HepG2 (cell line): Measurements from ENCODE around the gene HBQ1. TPM values are rescaled to one million over a fixed set of nuclear protein-coding genes. Genes with fewer than 3 reads are reported as not detected.

ENCODE experiments used
- ATF5 ChIP-seq: sonication (generic); formaldehyde crosslinking; IDR thresholded peaks from 2 replicates; pipeline ENCODE4 v1.4.0; 2020; ENCODE audit warnings: mild to moderate bottlenecking, low read depth, missing genetic modification reagents
- DPF2 ChIP-seq: sonication (generic); formaldehyde crosslinking; IDR thresholded peaks from 2 replicates; pipeline ENCODE4 v1.4.0; 2020; ENCODE audit warnings: mild to moderate bottlenecking, low read depth, missing genetic modification reagents, borderline replicate concordance
- GPBP1L1 ChIP-seq: sonication (generic); formaldehyde crosslinking; IDR thresholded peaks from 2 replicates; pipeline ENCODE4 v1.5.0; 2020; ENCODE audit warnings: mild to moderate bottlenecking, missing genetic modification reagents
- HDAC1 ChIP-seq: sonication (generic); formaldehyde crosslinking; IDR thresholded peaks from 2 replicates; pipeline ENCODE4 v1.5.1; 2020; ENCODE audit warnings: mild to moderate bottlenecking, missing genetic modification reagents
- HDAC6 ChIP-seq: fragments of 200-600 bp; sonication (generic); IDR thresholded peaks from 2 replicates; pipeline ENCODE4 v1.7.0; 2017; ENCODE audit warnings: mild to moderate bottlenecking, antibody characterized with exemption, low read length, low read depth
- HES4 ChIP-seq: sonication (generic); formaldehyde crosslinking; IDR thresholded peaks from 2 replicates; pipeline ENCODE4 v1.9.0; 2021; ENCODE audit warnings: mild to moderate bottlenecking, missing genetic modification reagents, borderline replicate concordance
- HINFP ChIP-seq: sonication (generic); formaldehyde crosslinking; IDR thresholded peaks from 2 replicates; pipeline ENCODE4 v1.4.0; 2020; ENCODE audit warnings: low read depth, mild to moderate bottlenecking, missing genetic modification reagents
- HOXA9 ChIP-seq: sonication (generic); formaldehyde crosslinking; IDR thresholded peaks from 2 replicates; pipeline ENCODE4 v1.8.1; 2022; ENCODE audit warnings: missing genetic modification reagents, mild to moderate bottlenecking, moderate library complexity, borderline replicate concordance
- KDM5B ChIP-seq: sonication (generic); formaldehyde crosslinking; IDR thresholded peaks from 2 replicates; pipeline ENCODE4 v1.4.0; 2020; ENCODE audit warnings: missing genetic modification reagents, mild to moderate bottlenecking, borderline replicate concordance
- MTERF4 ChIP-seq: sonication (generic); formaldehyde crosslinking; IDR thresholded peaks from 2 replicates; pipeline ENCODE4 v1.8.0; 2023; ENCODE audit warnings: mild to moderate bottlenecking, missing genetic modification reagents
- RBAK ChIP-seq: sonication (generic); formaldehyde crosslinking; IDR thresholded peaks from 2 replicates; pipeline ENCODE4 v1.5.1; 2020; ENCODE audit warnings: mild to moderate bottlenecking, missing genetic modification reagents
- SNRNP70 ChIP-seq: fragments of 200-400 bp; formaldehyde crosslinking; IDR thresholded peaks from 2 replicates; pipeline ENCODE4 v1.6.1; 2017; ENCODE audit warnings: mild to moderate bottlenecking, low read depth, low read length, moderate library complexity
- SRY ChIP-seq: sonication (generic); formaldehyde crosslinking; IDR thresholded peaks from 2 replicates; pipeline ENCODE4 v1.8.0; 2022; ENCODE audit warnings: mild to moderate bottlenecking, missing genetic modification reagents
- ZNF180 ChIP-seq: sonication (generic); formaldehyde crosslinking; IDR thresholded peaks from 2 replicates; pipeline ENCODE4 v1.4.0; 2020; ENCODE audit warnings: low read depth, missing genetic modification reagents, borderline replicate concordance
- ZNF264 ChIP-seq: sonication (generic); formaldehyde crosslinking; IDR thresholded peaks from 2 replicates; pipeline ENCODE4 v1.4.0; 2020; ENCODE audit warnings: missing genetic modification reagents
- ZNF432 ChIP-seq: sonication (generic); formaldehyde crosslinking; IDR thresholded peaks from 2 replicates; pipeline ENCODE4 v1.5.0; 2020; ENCODE audit warnings: missing genetic modification reagents, mild to moderate bottlenecking, borderline replicate concordance
- ZNF768 ChIP-seq: sonication (generic); formaldehyde crosslinking; IDR thresholded peaks from 2 replicates; pipeline ENCODE4 v1.4.0; 2020; ENCODE audit warnings: missing genetic modification reagents
- polyA plus RNA-seq, 8 experiments: library from polyadenylated mRNA; depleted of rRNA in 3 of 8; stranded (reverse) in 7 of 8; unstranded in 1 of 8; fragments of >200 nt; fragmentation: Illumina TruSeq in 4 of 8; extraction: Trizol in 4 of 8; gene quantifications; 2 replicates each; pipeline versions ENCODE4 v1.2.1 to v1.2.3, GENCODE V29; 2011 to 2016; ENCODE audit warnings: low read depth in 4 of 8, missing spikeins in 1 of 8, mixed read lengths in 1 of 8; ENCODE audit not compliant: insufficient read depth in 1 of 8
- total RNA-seq, 5 experiments: library from RNA; depleted of rRNA; stranded (reverse); fragments of >200 nt; fragmentation: Illumina TruSeq; extraction: Trizol; gene quantifications; 2 replicates each; pipeline ENCODE4 v1.2.3, GENCODE V29; 2016; ENCODE audit warnings: low read depth in 1 of 5
- TF ChIP-seq, protein P1 (sequence below): sonication (generic); formaldehyde crosslinking; IDR thresholded peaks from 2 replicates; pipeline ENCODE4 v1.5.0; 2020; ENCODE audit warnings: mild to moderate bottlenecking, missing genetic modification reagents, borderline replicate concordance
- TF ChIP-seq, protein P2 (sequence below): sonication (generic); formaldehyde crosslinking; IDR thresholded peaks from 2 replicates; pipeline ENCODE4 v1.4.0; 2020; ENCODE audit warnings: mild to moderate bottlenecking, missing genetic modification reagents

Gene HBQ1
- total and polyA plus RNA-seq, 2 of the 13 experiments (the other 11 are each of a cell fraction or from before 2014, with no cell fraction given) = 4.9 to 7.4 TPM

DNA sequence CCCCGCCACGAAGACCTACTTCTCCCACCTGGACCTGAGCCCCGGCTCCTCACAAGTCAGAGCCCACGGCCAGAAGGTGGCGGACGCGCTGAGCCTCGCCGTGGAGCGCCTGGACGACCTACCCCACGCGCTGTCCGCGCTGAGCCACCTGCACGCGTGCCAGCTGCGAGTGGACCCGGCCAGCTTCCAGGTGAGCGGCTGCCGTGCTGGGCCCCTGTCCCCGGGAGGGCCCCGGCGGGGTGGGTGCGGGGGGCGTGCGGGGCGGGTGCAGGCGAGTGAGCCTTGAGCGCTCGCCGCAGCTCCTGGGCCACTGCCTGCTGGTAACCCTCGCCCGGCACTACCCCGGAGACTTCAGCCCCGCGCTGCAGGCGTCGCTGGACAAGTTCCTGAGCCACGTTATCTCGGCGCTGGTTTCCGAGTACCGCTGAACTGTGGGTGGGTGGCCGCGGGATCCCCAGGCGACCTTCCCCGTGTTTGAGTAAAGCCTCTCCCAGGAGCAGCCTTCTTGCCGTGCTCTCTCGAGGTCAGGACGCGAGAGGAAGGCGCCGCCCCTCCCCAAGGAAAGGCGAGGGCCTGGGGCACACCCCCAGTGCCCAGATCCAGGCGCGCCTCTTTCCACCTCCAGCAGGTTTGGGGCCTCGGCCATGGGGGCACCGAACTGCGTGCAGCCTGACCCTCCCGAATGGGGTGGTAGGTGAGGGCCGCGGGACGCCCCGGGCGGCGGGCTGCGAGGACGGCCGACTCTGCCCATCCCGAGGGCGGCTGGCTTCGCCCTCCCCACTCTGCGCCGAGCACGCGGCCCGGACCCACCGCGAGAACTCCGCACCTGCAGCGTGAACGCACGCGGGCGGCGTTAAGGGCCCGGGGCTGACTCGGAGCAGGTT, 664 bp downstream of the HBQ1 start (continued):
- TF ChIP-seq HOXA9 = peak; percentile 98
- TF ChIP-seq HINFP = peak; percentile 95
- peak; percentile 81; the same call in 1 of the 2 replicates for TF ChIP-seq ZNF768
- TF ChIP-seq HDAC6 = no peak
- TF ChIP-seq RBAK = no peak
- TF ChIP-seq, protein P1, sequence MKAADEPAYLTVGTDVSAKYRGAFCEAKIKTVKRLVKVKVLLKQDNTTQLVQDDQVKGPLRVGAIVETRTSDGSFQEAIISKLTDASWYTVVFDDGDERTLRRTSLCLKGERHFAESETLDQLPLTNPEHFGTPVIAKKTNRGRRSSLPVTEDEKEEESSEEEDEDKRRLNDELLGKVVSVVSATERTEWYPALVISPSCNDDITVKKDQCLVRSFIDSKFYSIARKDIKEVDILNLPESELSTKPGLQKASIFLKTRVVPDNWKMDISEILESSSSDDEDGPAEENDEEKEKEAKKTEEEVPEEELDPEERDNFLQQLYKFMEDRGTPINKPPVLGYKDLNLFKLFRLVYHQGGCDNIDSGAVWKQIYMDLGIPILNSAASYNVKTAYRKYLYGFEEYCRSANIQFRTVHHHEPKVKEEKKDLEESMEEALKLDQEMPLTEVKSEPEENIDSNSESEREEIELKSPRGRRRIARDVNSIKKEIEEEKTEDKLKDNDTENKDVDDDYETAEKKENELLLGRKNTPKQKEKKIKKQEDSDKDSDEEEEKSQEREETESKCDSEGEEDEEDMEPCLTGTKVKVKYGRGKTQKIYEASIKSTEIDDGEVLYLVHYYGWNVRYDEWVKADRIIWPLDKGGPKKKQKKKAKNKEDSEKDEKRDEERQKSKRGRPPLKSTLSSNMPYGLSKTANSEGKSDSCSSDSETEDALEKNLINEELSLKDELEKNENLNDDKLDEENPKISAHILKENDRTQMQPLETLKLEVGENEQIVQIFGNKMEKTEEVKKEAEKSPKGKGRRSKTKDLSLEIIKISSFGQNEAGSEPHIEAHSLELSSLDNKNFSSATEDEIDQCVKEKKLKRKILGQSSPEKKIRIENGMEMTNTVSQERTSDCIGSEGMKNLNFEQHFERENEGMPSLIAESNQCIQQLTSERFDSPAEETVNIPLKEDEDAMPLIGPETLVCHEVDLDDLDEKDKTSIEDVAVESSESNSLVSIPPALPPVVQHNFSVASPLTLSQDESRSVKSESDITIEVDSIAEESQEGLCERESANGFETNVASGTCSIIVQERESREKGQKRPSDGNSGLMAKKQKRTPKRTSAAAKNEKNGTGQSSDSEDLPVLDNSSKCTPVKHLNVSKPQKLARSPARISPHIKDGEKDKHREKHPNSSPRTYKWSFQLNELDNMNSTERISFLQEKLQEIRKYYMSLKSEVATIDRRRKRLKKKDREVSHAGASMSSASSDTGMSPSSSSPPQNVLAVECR = peak; percentile 85
- TF ChIP-seq MTERF4 (CRISPR knock-in tag) = peak; percentile 99
- peak; percentile 99 for TF ChIP-seq SRY (CRISPR knock-in tag)
- TF ChIP-seq HDAC1 (CRISPR knock-in tag) = peak; percentile 82
- no peak for TF ChIP-seq GPBP1L1 (CRISPR knock-in tag)
- TF ChIP-seq ZNF264 (CRISPR knock-in tag) = peak; percentile 88
- TF ChIP-seq ZNF180 (CRISPR knock-in tag) = peak; percentile 91; the same call in 1 of the 2 replicates
- TF ChIP-seq HES4 = peak; percentile 99
- peak; percentile 100 for TF ChIP-seq KDM5B (CRISPR knock-in tag)
- TF ChIP-seq, protein P2, sequence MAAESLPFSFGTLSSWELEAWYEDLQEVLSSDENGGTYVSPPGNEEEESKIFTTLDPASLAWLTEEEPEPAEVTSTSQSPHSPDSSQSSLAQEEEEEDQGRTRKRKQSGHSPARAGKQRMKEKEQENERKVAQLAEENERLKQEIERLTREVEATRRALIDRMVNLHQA (CRISPR knock-in tag) = no peak
- peak; percentile 68; the same call in 1 of the 2 replicates for TF ChIP-seq ZNF432
- TF ChIP-seq ATF5 (CRISPR knock-in tag) = peak; percentile 96; the same call in 1 of the 2 replicates
- TF ChIP-seq SNRNP70 = no peak
- TF ChIP-seq DPF2 (CRISPR knock-in tag) = no peak
